ENCODE measurements around the gene STAT5B. TPM values are rescaled to one million over a fixed set of nuclear protein-coding genes. Genes with fewer than 3 reads are reported as not detected.

The STAT5B gene
- total and polyA plus RNA-seq, 5 donors from 2014 or later: 109 to 241 (median 114) TPM

- peak overlapping the region; percentile 99 for H3K4me3 ChIP-seq (ENCODE audit: low read depth, low read length)
- no peaks in the 10 kb centered on the region for H3K27me3 ChIP-seq (ENCODE audit: control insufficient read depth, insufficient read depth, low read length)
- Mint-ChIP-seq H3K27me3 (no peaks in the 10 kb centered on the region), H3K4me3 (peak overlapping the region; percentile 96 to 99 (median 96)), H3K27ac (peak overlapping the region; percentile 92 to 96 (median 93)), H3K4me1 (peaks cover 25 to 70% (median 57%) of the 10 kb centered on the region in 4 donors), H3K9me3 (no peaks in the 10 kb centered on the region), H3K36me3 (no peaks in the 10 kb centered on the region)
- peaks cover 71% of the 10 kb centered on the region for H3K4me1 ChIP-seq (ENCODE audit: control insufficient read depth, insufficient read depth, low read length, poor library complexity, severe bottlenecking)
- no peaks in the 10 kb centered on the region for H3K9me3 ChIP-seq (ENCODE audit: control insufficient read depth in 2 of 2, low read length in 2 of 2)
- no peak for ATAC-seq (ENCODE audit: low read depth in 2 of 2)
- peak in 2 of 3 donors; percentile 44 to 45 for DNase-seq
- peak overlapping the region; percentile 89 for H3K27ac ChIP-seq (ENCODE audit: insufficient read depth, low read length, poor library complexity, severe bottlenecking)
- H3K36me3 ChIP-seq (ENCODE audit: control insufficient read depth, insufficient read depth, low read length): no peaks in the 10 kb centered on the region
These were observed 2.5 kb downstream of the STAT5B start for GRCh38 chr17:42273474-42274252.

GRCh38 chr17:42272162-42272907 lies 3.9 kb downstream of the STAT5B start:
- Histone ChIP-seq H3K9me3 (ENCODE audit: control insufficient read depth in 2 of 2, low read length in 2 of 2) (no peaks in the 10 kb centered on the region), H3K4me1 (ENCODE audit: control insufficient read depth, insufficient read depth, low read length, poor library complexity, severe bottlenecking) (peaks cover 85% of the 10 kb centered on the region)
- peak in 2 of 3 donors; percentile 70 to 74 for DNase-seq

GRCh38 chr17:42271779-42272035 lies 4.5 kb downstream of the STAT5B start:
- no peaks in the 10 kb centered on the region for H3K9me3 ChIP-seq (ENCODE audit: control insufficient read depth in 2 of 2, low read length in 2 of 2)
- no peaks in the 10 kb centered on the region for H3K27me3 ChIP-seq (ENCODE audit: control insufficient read depth, insufficient read depth, low read length)
- H3K4me1 ChIP-seq (ENCODE audit: control insufficient read depth, insufficient read depth, low read length, poor library complexity, severe bottlenecking): peaks cover 86% of the 10 kb centered on the region
- H3K4me3 Mint-ChIP-seq: peak overlapping the region; percentile 88 to 99 (median 96)
- H3K9me3 Mint-ChIP-seq: no peaks in the 10 kb centered on the region
- no peak for DNase-seq
- no peaks in the 10 kb centered on the region for H3K36me3 ChIP-seq (ENCODE audit: control insufficient read depth, insufficient read depth, low read length)
- ATAC-seq (ENCODE audit: low read depth in 2 of 2): no peak
- H3K36me3 Mint-ChIP-seq: no peaks in the 10 kb centered on the region
- peak overlapping the region; percentile 99 for H3K4me3 ChIP-seq (ENCODE audit: low read depth, low read length)
- peak overlapping the region; percentile 89 for H3K27ac ChIP-seq (ENCODE audit: insufficient read depth, low read length, poor library complexity, severe bottlenecking)
- H3K27ac Mint-ChIP-seq: peak overlapping the region; percentile 91 to 96 (median 94)
- no peaks in the 10 kb centered on the region for H3K27me3 Mint-ChIP-seq
- peaks cover 38 to 79% (median 65%) of the 10 kb centered on the region in 4 donors for H3K4me1 Mint-ChIP-seq

More at GRCh38 chr17:42272162-42272907, 3.9 kb downstream of the STAT5B start:
- peak overlapping the region; percentile 89 for H3K27ac ChIP-seq (ENCODE audit: insufficient read depth, low read length, poor library complexity, severe bottlenecking)
- ATAC-seq (ENCODE audit: low read depth in 2 of 2): peak in 1 of 2 donors; percentile 16
- H3K27me3 ChIP-seq (ENCODE audit: control insufficient read depth, insufficient read depth, low read length): no peaks in the 10 kb centered on the region
- peak overlapping the region; percentile 99 for H3K4me3 ChIP-seq (ENCODE audit: low read depth, low read length)
- H3K36me3 ChIP-seq (ENCODE audit: control insufficient read depth, insufficient read depth, low read length): no peaks in the 10 kb centered on the region
- peak overlapping the region; percentile 88 to 99 (median 96) for H3K4me3 Mint-ChIP-seq
- H3K27ac Mint-ChIP-seq: peak overlapping the region; percentile 91 to 96 (median 94)
- peaks cover 33 to 78% (median 63%) of the 10 kb centered on the region in 4 donors for H3K4me1 Mint-ChIP-seq
- no peaks in the 10 kb centered on the region for H3K9me3 Mint-ChIP-seq
- H3K36me3 Mint-ChIP-seq: no peaks in the 10 kb centered on the region
- H3K27me3 Mint-ChIP-seq: no peaks in the 10 kb centered on the region

- peaks cover 87% of the 10 kb centered on the region for H3K4me1 ChIP-seq (ENCODE audit: control insufficient read depth, insufficient read depth, low read length, poor library complexity, severe bottlenecking)
- H3K27ac Mint-ChIP-seq: peak overlapping the region; percentile 91 to 96 (median 94)
- H3K36me3 ChIP-seq (ENCODE audit: control insufficient read depth, insufficient read depth, low read length): no peaks in the 10 kb centered on the region
- no peaks in the 10 kb centered on the region for H3K27me3 Mint-ChIP-seq
- H3K9me3 ChIP-seq (ENCODE audit: control insufficient read depth in 2 of 2, low read length in 2 of 2): no peaks in the 10 kb centered on the region
- peak overlapping the region; percentile 88 to 99 (median 96) for H3K4me3 Mint-ChIP-seq
- H3K4me1 Mint-ChIP-seq: peaks cover 41 to 83% (median 70%) of the 10 kb centered on the region in 4 donors
- peak overlapping the region; percentile 99 for H3K4me3 ChIP-seq (ENCODE audit: low read depth, low read length)
- H3K27me3 ChIP-seq (ENCODE audit: control insufficient read depth, insufficient read depth, low read length): no peaks in the 10 kb centered on the region
- no peak for DNase-seq
- ATAC-seq (ENCODE audit: low read depth in 2 of 2): no peak
- no peaks in the 10 kb centered on the region for H3K36me3 Mint-ChIP-seq
- peak overlapping the region; percentile 89 for H3K27ac ChIP-seq (ENCODE audit: insufficient read depth, low read length, poor library complexity, severe bottlenecking)
- no peaks in the 10 kb centered on the region for H3K9me3 Mint-ChIP-seq
These were observed 5.0 kb downstream of the STAT5B start for GRCh38 chr17:42271006-42271778.

GRCh38 chr17:42270596-42270995 lies 5.6 kb downstream of the STAT5B start:
- Histone ChIP-seq H3K4me1 (ENCODE audit: control insufficient read depth, insufficient read depth, low read length, poor library complexity, severe bottlenecking) (peaks cover 89% of the 10 kb centered on the region), H3K36me3 (ENCODE audit: control insufficient read depth, insufficient read depth, low read length) (no peaks in the 10 kb centered on the region), H3K4me3 (ENCODE audit: low read depth, low read length) (peak overlapping the region; percentile 99), H3K27me3 (ENCODE audit: control insufficient read depth, insufficient read depth, low read length) (no peaks in the 10 kb centered on the region), H3K27ac (ENCODE audit: insufficient read depth, low read length, poor library complexity, severe bottlenecking) (peak overlapping the region; percentile 89), H3K9me3 (ENCODE audit: control insufficient read depth in 2 of 2, low read length in 2 of 2) (no peaks in the 10 kb centered on the region)
- no peaks in the 10 kb centered on the region for H3K9me3 Mint-ChIP-seq
- peak overlapping the region; percentile 91 to 96 (median 94) for H3K27ac Mint-ChIP-seq
- DNase-seq (no peak), ATAC-seq (ENCODE audit: low read depth in 2 of 2) (no peak)
- no peaks in the 10 kb centered on the region for H3K27me3 Mint-ChIP-seq
- peak overlapping the region; percentile 56 to 99 (median 88) for H3K4me3 Mint-ChIP-seq
- no peaks in the 10 kb centered on the region for H3K36me3 Mint-ChIP-seq
- peaks cover 41 to 82% (median 71%) of the 10 kb centered on the region in 4 donors for H3K4me1 Mint-ChIP-seq

GRCh38 chr17:42270170-42270535 lies 6.0 kb downstream of the STAT5B start:
- ATAC-seq (ENCODE audit: low read depth in 2 of 2) (no peak), DNase-seq (no peak)
- Histone ChIP-seq H3K27me3 (ENCODE audit: control insufficient read depth, insufficient read depth, low read length) (no peaks in the 10 kb centered on the region), H3K4me1 (ENCODE audit: control insufficient read depth, insufficient read depth, low read length, poor library complexity, severe bottlenecking) (peaks cover 89% of the 10 kb centered on the region), H3K36me3 (ENCODE audit: control insufficient read depth, insufficient read depth, low read length) (no peaks in the 10 kb centered on the region), H3K4me3 (ENCODE audit: low read depth, low read length) (peak overlapping the region; percentile 99), H3K27ac (ENCODE audit: insufficient read depth, low read length, poor library complexity, severe bottlenecking) (peak overlapping the region; percentile 89), H3K9me3 (ENCODE audit: control insufficient read depth in 2 of 2, low read length in 2 of 2) (no peaks in the 10 kb centered on the region)
- Mint-ChIP-seq H3K36me3 (no peaks in the 10 kb centered on the region), H3K27me3 (no peaks in the 10 kb centered on the region), H3K9me3 (no peaks in the 10 kb centered on the region), H3K4me1 (peaks cover 41 to 86% (median 69%) of the 10 kb centered on the region in 4 donors), H3K4me3 (peak overlapping the region; percentile 49 to 88 (median 80)), H3K27ac (peak overlapping the region; percentile 52 to 96 (median 68))

- ATAC-seq (ENCODE audit: low read depth in 2 of 2): no peak
- Mint-ChIP-seq H3K9me3 (no peaks in the 10 kb centered on the region), H3K36me3 (no peaks in the 10 kb centered on the region), H3K27ac (peak overlapping the region; percentile 66 to 86 (median 67)), H3K27me3 (no peaks in the 10 kb centered on the region), H3K4me3 (peak overlapping the region; percentile 24 to 75 (median 64)), H3K4me1 (peaks cover 41 to 84% (median 60%) of the 10 kb centered on the region in 4 donors)
- Histone ChIP-seq H3K27ac (ENCODE audit: insufficient read depth, low read length, poor library complexity, severe bottlenecking) (peak overlapping the region; percentile 89), H3K9me3 (ENCODE audit: control insufficient read depth in 2 of 2, low read length in 2 of 2) (no peaks in the 10 kb centered on the region), H3K36me3 (ENCODE audit: control insufficient read depth, insufficient read depth, low read length) (no peaks in the 10 kb centered on the region), H3K4me1 (ENCODE audit: control insufficient read depth, insufficient read depth, low read length, poor library complexity, severe bottlenecking) (peaks cover 73% of the 10 kb centered on the region), H3K27me3 (ENCODE audit: control insufficient read depth, insufficient read depth, low read length) (no peaks in the 10 kb centered on the region), H3K4me3 (ENCODE audit: low read depth, low read length) (peak overlapping the region; percentile 57)
- no peak for DNase-seq
These were observed 8.0 kb downstream of the STAT5B start for GRCh38 chr17:42268236-42268635.

Measured in CD4-positive, CD25-positive, alpha-beta regulatory T cell (primary cell).